ENCODE measurements around the gene ALDH3B2. TPM values are rescaled to one million over a fixed set of nuclear protein-coding genes. Genes with fewer than 3 reads are reported as not detected.
"Not testable (repeated sequence)": the region's sequence is repeated elsewhere in the genome, so short reads cannot be mapped to it uniquely, and the experiment has no call there.

ALDH3B2 gene
- total and polyA plus RNA-seq, 3 experiments from 2014 or later: not detected

DNA sequence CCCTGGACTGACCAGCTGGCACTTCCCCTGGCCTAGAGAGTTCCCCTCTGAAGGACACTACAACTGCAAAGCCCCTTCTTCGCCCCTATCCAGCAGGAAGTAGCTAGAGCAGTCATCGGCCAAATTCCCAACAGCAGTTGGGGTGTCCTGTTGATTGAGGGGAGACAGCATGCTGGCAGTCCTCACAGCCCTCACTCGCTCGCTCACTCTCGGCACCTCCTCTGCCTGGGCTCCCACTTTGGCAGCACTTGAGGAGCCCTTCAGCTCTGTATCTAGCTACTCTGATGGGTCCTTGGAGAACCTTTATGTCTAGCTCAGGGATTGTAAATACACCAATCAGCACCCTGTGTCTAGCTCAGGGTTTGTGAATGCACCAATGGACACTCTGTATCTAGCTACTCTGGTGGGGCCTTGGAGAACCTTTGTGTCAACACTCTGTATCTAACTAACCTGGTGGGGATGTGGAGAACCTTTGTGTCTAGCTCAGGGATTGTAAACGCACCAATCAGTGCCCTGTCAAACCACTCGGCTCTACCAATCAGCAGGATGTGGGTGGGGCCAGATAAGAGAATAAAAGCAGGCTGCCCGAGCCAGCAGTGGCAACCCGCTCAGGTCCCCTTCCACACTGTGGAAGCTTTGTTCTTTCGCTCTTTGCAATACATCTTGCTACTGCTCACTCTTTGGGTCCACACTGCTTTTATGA lies 48.1 kb downstream of the ALDH3B2 start:
- H3K27me3 Mint-ChIP-seq: not testable (repeated sequence)

DNA sequence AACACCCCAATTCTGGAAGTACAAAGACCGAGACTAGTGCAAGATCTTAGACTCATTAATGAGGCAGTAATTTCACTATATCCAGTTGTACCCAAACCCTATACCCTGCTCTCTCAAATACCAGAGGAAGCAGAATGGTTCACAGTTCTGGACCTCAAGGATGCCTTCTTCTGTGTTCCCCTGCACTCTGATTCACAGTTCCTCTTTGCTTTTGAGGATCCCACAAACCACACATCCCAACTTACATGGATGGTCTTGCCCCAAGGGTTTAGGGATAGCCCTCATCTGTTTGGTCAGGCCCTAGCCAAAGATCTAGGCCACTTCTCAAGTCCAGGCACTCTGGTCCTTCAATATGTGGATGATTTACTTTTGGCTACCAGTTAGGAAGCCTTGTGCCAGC lies 50.6 kb downstream of the ALDH3B2 start:
- H3K27me3 ChIP-seq (ENCODE audit: insufficient read depth, low read length, poor library complexity, severe bottlenecking); H3K27me3 Mint-ChIP-seq; H3K36me3 ChIP-seq (ENCODE audit: insufficient read depth, low read length); H3K4me3 Mint-ChIP-seq; H3K4me1 ChIP-seq (ENCODE audit: insufficient read depth, low read length); DNase-seq; H3K9me3 ChIP-seq (ENCODE audit: low read length); H3K4me1 Mint-ChIP-seq; H3K36me3 Mint-ChIP-seq; H3K27ac ChIP-seq (ENCODE audit: low read depth, low read length); CTCF ChIA-PET; H3K9me3 Mint-ChIP-seq; H3K4me3 ChIP-seq (ENCODE audit: low read length); POLR2A ChIA-PET: not testable (repeated sequence)
- H3K27ac Mint-ChIP-seq: peak overlapping the region in 1 of 8 donors; percentile 14

More for the DNA sequence above, 48.1 kb downstream of the ALDH3B2 start:
- H3K36me3 ChIP-seq (ENCODE audit: insufficient read depth, low read length); H3K9me3 Mint-ChIP-seq; H3K36me3 Mint-ChIP-seq; DNase-seq; H3K4me1 Mint-ChIP-seq; H3K27ac ChIP-seq (ENCODE audit: low read depth, low read length); H3K4me3 Mint-ChIP-seq; H3K27me3 ChIP-seq (ENCODE audit: insufficient read depth, low read length, poor library complexity, severe bottlenecking); POLR2A ChIA-PET; H3K9me3 ChIP-seq (ENCODE audit: low read length); H3K4me3 ChIP-seq (ENCODE audit: low read length): not testable (repeated sequence)
- CTCF ChIA-PET: interaction anchor here (6.0 to 7.4 kb wide), 2 partner anchors 12 to 33 kb away, joined by 61 to 88 read pairs; no protein-coding TSS in a partner anchor
- peak overlapping the region in 1 of 8 donors; percentile 20 for H3K27ac Mint-ChIP-seq
- peaks cover 11% of the 10 kb centered on the region for H3K4me1 ChIP-seq (ENCODE audit: insufficient read depth, low read length)

- H3K4me1 Mint-ChIP-seq; POLR2A ChIA-PET; H3K4me1 ChIP-seq (ENCODE audit: insufficient read depth, low read length); H3K4me3 ChIP-seq (ENCODE audit: low read length); DNase-seq; H3K4me3 Mint-ChIP-seq; H3K27me3 Mint-ChIP-seq; H3K9me3 ChIP-seq (ENCODE audit: low read length); CTCF ChIA-PET; H3K36me3 ChIP-seq (ENCODE audit: insufficient read depth, low read length); H3K27me3 ChIP-seq (ENCODE audit: insufficient read depth, low read length, poor library complexity, severe bottlenecking); H3K36me3 Mint-ChIP-seq; H3K9me3 Mint-ChIP-seq; H3K27ac Mint-ChIP-seq; H3K27ac ChIP-seq (ENCODE audit: low read depth, low read length): not testable (repeated sequence)
Observed at GRCh38 chr11:67622905-67623304, 51.5 kb downstream of the ALDH3B2 start.

- H3K4me3 Mint-ChIP-seq; H3K27ac ChIP-seq (ENCODE audit: low read depth, low read length); H3K27ac Mint-ChIP-seq; H3K36me3 Mint-ChIP-seq; H3K4me3 ChIP-seq (ENCODE audit: low read length); H3K9me3 Mint-ChIP-seq; H3K27me3 ChIP-seq (ENCODE audit: insufficient read depth, low read length, poor library complexity, severe bottlenecking); H3K9me3 ChIP-seq (ENCODE audit: low read length); H3K27me3 Mint-ChIP-seq; POLR2A ChIA-PET; DNase-seq; H3K36me3 ChIP-seq (ENCODE audit: insufficient read depth, low read length); H3K4me1 ChIP-seq (ENCODE audit: insufficient read depth, low read length); CTCF ChIA-PET: not testable (repeated sequence)
- peaks cover 3 to 11% (median 8%) of the 10 kb centered on the region in 3 donors for H3K4me1 Mint-ChIP-seq
Observed at GRCh38 chr11:67621928-67622327, 52.5 kb downstream of the ALDH3B2 start.

DNA sequence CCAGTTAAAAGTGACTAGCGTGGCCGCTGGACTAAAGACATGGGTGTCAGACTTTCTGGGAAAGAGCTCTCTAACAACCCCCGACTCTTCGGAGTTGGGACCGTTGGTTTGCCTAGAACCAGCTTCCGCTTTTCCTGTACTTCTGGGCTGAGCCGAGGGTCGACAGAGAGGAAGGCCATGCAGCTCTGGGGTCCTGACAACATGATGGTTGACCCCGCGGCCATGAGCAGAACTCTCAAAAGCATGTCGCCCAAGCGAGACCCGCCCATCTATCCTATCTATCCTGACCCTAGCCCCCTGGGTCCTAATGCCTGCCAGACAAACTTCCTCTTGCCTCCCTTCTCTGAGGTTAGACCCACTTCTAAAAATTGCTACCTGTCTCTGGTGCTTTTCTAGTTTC lies 53.8 kb downstream of the ALDH3B2 start:
- H3K27me3 Mint-ChIP-seq; H3K36me3 Mint-ChIP-seq; H3K4me1 ChIP-seq (ENCODE audit: insufficient read depth, low read length); H3K9me3 ChIP-seq (ENCODE audit: low read length); DNase-seq; H3K27ac Mint-ChIP-seq; POLR2A ChIA-PET; CTCF ChIA-PET; H3K36me3 ChIP-seq (ENCODE audit: insufficient read depth, low read length); H3K4me3 ChIP-seq (ENCODE audit: low read length); H3K27me3 ChIP-seq (ENCODE audit: insufficient read depth, low read length, poor library complexity, severe bottlenecking); H3K9me3 Mint-ChIP-seq: not testable (repeated sequence)
- peak overlapping the region; percentile 57 for H3K27ac ChIP-seq (ENCODE audit: low read depth, low read length)
- H3K4me1 Mint-ChIP-seq: peaks cover 10 to 13% (median 12%) of the 10 kb centered on the region in 3 donors
- H3K4me3 Mint-ChIP-seq: peak overlapping the region in 1 of 7 donors; percentile 25

- DNase-seq; H3K9me3 Mint-ChIP-seq; H3K9me3 ChIP-seq (ENCODE audit: low read length); H3K4me3 Mint-ChIP-seq; CTCF ChIA-PET; H3K4me3 ChIP-seq (ENCODE audit: low read length); H3K27me3 ChIP-seq (ENCODE audit: insufficient read depth, low read length, poor library complexity, severe bottlenecking); H3K36me3 Mint-ChIP-seq; POLR2A ChIA-PET; H3K27me3 Mint-ChIP-seq; H3K36me3 ChIP-seq (ENCODE audit: insufficient read depth, low read length): not testable (repeated sequence)
- H3K4me1 ChIP-seq (ENCODE audit: insufficient read depth, low read length): peaks cover 12% of the 10 kb centered on the region
- peak overlapping the region; percentile 57 for H3K27ac ChIP-seq (ENCODE audit: low read depth, low read length)
- H3K27ac Mint-ChIP-seq: peak overlapping the region in 2 of 8 donors; percentile 6 to 29
- peaks cover 10 to 19% (median 12%) of the 10 kb centered on the region in 3 donors for H3K4me1 Mint-ChIP-seq
Observed at GRCh38 chr11:67619683-67620618, 54.5 kb downstream of the ALDH3B2 start.

DNA sequence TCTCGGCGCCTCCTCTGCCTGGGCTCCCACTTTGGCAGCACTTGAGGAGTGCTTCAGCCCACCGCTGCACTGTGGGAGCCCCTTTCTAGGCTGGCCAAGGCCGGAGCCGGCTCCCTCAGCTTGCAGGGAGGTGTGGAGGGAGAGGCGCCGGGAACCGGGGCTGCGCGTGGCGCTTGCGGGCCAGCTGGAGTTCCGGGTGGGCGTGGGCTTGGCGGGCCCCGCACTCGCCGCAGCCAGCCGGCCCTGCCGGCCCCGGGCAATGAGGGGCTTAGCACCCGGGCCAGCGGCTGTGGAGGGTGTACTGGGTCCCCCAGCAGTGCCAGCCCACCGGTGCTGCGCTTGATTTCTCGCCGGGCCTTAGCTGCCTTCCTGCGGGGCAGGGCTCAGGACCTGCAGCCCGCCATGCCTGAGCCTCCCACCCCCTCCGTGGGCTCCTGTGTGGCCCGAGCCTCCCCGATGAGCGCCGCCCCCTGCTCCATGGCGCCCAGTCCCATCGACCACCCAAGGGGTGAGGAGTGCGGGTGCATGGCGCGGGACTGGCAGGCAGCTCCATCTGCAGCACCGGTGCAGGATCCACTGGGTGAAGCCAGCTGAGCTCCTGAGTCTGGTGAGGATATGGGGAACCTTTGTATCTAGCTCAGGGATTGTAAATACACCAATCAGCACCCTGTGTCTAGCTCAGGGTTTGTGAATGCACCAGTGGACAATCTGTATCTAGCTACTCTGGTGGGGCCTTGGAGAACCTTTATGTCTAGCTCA lies 55.3 kb downstream of the ALDH3B2 start:
- H3K27ac Mint-ChIP-seq: not testable (repeated sequence)

More for the DNA sequence above, 55.3 kb downstream of the ALDH3B2 start:
- H3K4me3 Mint-ChIP-seq; H3K9me3 Mint-ChIP-seq; POLR2A ChIA-PET; H3K27me3 Mint-ChIP-seq; H3K27ac ChIP-seq (ENCODE audit: low read depth, low read length); H3K27me3 ChIP-seq (ENCODE audit: insufficient read depth, low read length, poor library complexity, severe bottlenecking); H3K4me3 ChIP-seq (ENCODE audit: low read length); H3K9me3 ChIP-seq (ENCODE audit: low read length); DNase-seq; H3K36me3 Mint-ChIP-seq; CTCF ChIA-PET; H3K36me3 ChIP-seq (ENCODE audit: insufficient read depth, low read length): not testable (repeated sequence)
- H3K4me1 Mint-ChIP-seq: peaks cover 18 to 28% (median 20%) of the 10 kb centered on the region in 3 donors
- H3K4me1 ChIP-seq (ENCODE audit: insufficient read depth, low read length): peaks cover 21% of the 10 kb centered on the region

All from CD8-positive, alpha-beta memory T cell (primary cell).